Prostate gland (tissue), 2 donors: Measurements from ENCODE around the gene SIGLECL1. TPM values are rescaled to one million over a fixed set of nuclear protein-coding genes. Genes with fewer than 3 reads are reported as not detected.

Source experiments
- DNase-seq: peaks from one replicate; pipeline ENCODE4 v3.0.0-alpha.2; 2019; ENCODE audit warnings: low spot score
- H3K27ac ChIP-seq, 2 donors: fragments of 200-600 bp; sonication (generic); 2 replicates each; pipeline ENCODE4 v1.5.1; 2017 to 2019
- H3K27me3 ChIP-seq: fragments of 200-600 bp; sonication (generic); replicated peaks from 2 replicates; pipeline ENCODE4 v1.5.1; 2019; ENCODE audit not compliant: insufficient read depth
- H3K36me3 ChIP-seq, 2 donors: fragments of 200-600 bp; sonication (generic); 1 replicate in 1 of 2; 2 replicates in 1 of 2; pipeline versions ENCODE4 v1.5.1 to v1.8.1; 2017 to 2019
- H3K4me1 ChIP-seq: fragments of 200-600 bp; sonication (generic); replicated peaks from 2 replicates; pipeline ENCODE4 v1.5.1; 2019
- H3K4me3 ChIP-seq, 2 donors: fragments of 200-600 bp; sonication (generic); 2 replicates each; pipeline ENCODE4 v1.5.1; 2017 to 2019
- H3K9me3 ChIP-seq: fragments of 200-600 bp; sonication (generic); 2 replicates; pipeline ENCODE4 v1.5.1; 2017
- POLR2A ChIP-seq: fragments of 450-650 bp; IDR thresholded peaks from one replicate; pipeline ENCODE4 v1.6.1; 2016; ENCODE audit warnings: antibody characterized with exemption, mild to moderate bottlenecking
- POLR2AphosphoS5 ChIP-seq: sonication (generic); formaldehyde crosslinking; IDR thresholded peaks from one replicate; pipeline ENCODE4 v1.6.1; 2017; ENCODE audit warnings: antibody characterized with exemption
- WGBS: methylation state at CpG from one replicate; pipeline ENCODE4 v1.1.5; 2018; 5-methylcytosine and 5-hydroxymethylcytosine counted together
- intact Hi-C: fragments of 100-400 bp; cut with DNase I; formaldehyde crosslinking; loops from one replicate; pipeline ENCODE4 v1.14.2; 2022
- total RNA-seq, 2 donors: library from RNA; depleted of rRNA; stranded (reverse); fragments of >200 nt; gene quantifications; one replicate each; pipeline ENCODE4 v1.1.0, GENCODE V29; 2016
- TF ChIP-seq, protein P1 (sequence below), 4 experiments: fragments of 200-600 bp in 2 of 4; fragments of 450-650 bp in 2 of 4; sonication (generic) in 2 of 4; IDR thresholded peaks; 1 replicate in 3 of 4; 2 replicates in 1 of 4; pipeline ENCODE4 v1.5.1; 2016 to 2019; ENCODE audit warnings: antibody characterized with exemption in 4 of 4, mild to moderate bottlenecking in 2 of 4, moderate library complexity in 2 of 4

SIGLECL1 gene
- 1 to 10 TPM in 1 of 2 donors, not detected in 1; 1.6 TPM for total RNA-seq

DNA sequence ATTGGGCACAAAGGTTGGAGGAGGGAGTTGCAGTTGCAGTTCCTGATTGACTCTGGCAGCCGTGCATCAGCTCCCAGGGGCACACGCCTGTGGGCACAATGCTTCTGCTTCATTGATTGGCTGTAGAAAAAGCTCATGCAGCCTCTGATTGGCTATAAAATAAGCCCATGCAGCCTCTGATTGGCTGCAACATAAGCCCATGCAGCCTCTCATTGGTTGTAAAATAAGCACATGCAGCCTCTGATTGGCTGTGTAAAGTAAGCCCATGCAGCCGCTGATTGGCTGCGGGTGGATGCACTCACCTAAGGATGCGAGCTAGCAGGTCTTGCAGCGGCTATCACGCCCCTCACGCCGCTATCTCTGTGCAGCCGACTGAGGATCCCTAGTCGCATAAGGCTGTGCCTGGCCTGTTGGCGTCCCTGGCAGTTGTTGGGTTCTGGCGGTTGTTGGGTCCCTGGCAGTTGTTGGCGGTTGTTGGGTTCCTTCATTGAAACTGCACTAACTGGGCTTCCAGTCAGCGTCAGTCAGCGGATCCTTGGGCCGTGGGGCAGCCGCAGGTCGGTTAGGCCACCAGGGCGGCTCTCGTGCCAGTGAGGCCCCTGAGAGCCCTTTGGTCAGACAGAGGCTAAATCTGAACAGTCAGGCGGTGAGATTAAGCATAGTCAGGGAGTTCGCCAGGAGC, at the start of gene SIGLECL1:
Gene SIGLECL1 (plus strand): TSS at position 295 of the 682 bp plus-strand sequence. CDS start 12,993 bp downstream, outside the sequence.
- H3K27me3 ChIP-seq = no peaks in the 10 kb centered on the region
- no peak within 1 kb of the TSS for H3K27ac ChIP-seq
- no peaks in the 10 kb centered on the region for H3K9me3 ChIP-seq
- no peaks in the 10 kb centered on the region for H3K4me1 ChIP-seq
- H3K36me3 ChIP-seq = no peaks in the 10 kb centered on the region
- WGBS = 96% methylated on average over 23 of the region's 23 CpGs
- intact Hi-C loops = no loop called here
- TF ChIP-seq, protein P1, sequence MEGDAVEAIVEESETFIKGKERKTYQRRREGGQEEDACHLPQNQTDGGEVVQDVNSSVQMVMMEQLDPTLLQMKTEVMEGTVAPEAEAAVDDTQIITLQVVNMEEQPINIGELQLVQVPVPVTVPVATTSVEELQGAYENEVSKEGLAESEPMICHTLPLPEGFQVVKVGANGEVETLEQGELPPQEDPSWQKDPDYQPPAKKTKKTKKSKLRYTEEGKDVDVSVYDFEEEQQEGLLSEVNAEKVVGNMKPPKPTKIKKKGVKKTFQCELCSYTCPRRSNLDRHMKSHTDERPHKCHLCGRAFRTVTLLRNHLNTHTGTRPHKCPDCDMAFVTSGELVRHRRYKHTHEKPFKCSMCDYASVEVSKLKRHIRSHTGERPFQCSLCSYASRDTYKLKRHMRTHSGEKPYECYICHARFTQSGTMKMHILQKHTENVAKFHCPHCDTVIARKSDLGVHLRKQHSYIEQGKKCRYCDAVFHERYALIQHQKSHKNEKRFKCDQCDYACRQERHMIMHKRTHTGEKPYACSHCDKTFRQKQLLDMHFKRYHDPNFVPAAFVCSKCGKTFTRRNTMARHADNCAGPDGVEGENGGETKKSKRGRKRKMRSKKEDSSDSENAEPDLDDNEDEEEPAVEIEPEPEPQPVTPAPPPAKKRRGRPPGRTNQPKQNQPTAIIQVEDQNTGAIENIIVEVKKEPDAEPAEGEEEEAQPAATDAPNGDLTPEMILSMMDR (IDR thresholded peaks at IDR 0.05) = no peak
- TF ChIP-seq POLR2AphosphoS5 (no peak), POLR2A (no peak)
- H3K4me3 ChIP-seq = no peak within 1 kb of the TSS
- DNase-seq = no peak

DNA sequence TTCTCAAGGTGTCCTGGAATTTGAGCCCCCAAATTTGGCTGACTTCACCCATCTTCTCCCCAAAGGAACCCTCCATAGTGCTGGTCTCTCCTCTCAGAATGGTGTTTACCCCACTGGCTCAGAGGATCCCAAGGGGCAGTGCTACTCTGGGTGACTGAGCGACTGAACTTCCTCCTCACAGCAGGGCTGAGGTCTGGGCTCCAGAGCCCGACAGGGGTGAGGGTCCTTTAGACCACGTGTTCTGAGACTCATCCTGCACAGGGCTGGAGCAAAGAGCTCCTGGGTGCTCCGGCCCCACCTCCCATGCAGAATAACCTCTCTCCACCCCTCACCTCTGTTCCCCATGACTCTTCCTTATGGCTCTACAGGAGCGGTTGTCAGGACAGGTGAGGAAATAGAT, 49.2 kb upstream of the SIGLECL1 start:
- no peak for DNase-seq
- intact Hi-C loops = no loop called here
- H3K36me3 ChIP-seq = no peaks in the 10 kb centered on the region
- peaks cover 3% of the 10 kb centered on the region for H3K27me3 ChIP-seq
- WGBS = 61% methylated on average over 5 of the region's 5 CpGs
- no peak for TF ChIP-seq POLR2A
- no peak for TF ChIP-seq POLR2AphosphoS5
- TF ChIP-seq, protein P1 (IDR thresholded peaks at IDR 0.05) = no peak
- no peak overlapping the region for H3K4me3 ChIP-seq
- H3K9me3 ChIP-seq = no peaks in the 10 kb centered on the region
- H3K27ac ChIP-seq = no peak overlapping the region
- no peaks in the 10 kb centered on the region for H3K4me1 ChIP-seq

DNA sequence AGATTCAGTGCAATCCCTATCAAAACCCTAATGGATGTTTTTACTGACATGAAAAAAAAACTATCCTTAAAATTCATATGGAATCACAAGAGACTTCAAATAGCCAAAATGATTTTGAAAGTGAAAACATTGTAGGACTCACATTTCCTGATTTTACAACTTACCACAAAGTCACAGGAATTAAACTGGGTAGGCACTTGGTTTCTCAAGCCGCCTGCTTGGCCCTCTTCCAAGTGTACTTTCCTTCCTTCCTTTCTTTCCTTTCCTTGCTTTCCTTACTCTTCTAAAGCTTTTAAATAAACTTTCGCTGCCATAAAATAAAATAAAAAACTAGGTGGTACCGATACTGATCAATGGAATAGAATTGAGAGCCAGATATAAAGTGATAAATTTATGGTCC, 47.0 kb upstream of the SIGLECL1 start:
- no peaks in the 10 kb centered on the region for H3K4me1 ChIP-seq
- no peak overlapping the region for H3K4me3 ChIP-seq
- H3K36me3 ChIP-seq = no peaks in the 10 kb centered on the region
- DNase-seq = no peak
- TF ChIP-seq POLR2A (no peak), POLR2AphosphoS5 (no peak)
- TF ChIP-seq, protein P1 (IDR thresholded peaks at IDR 0.05) = no peak
- H3K27ac ChIP-seq = no peak overlapping the region
- no peaks in the 10 kb centered on the region for H3K9me3 ChIP-seq
- intact Hi-C loops = no loop called here
- no peaks in the 10 kb centered on the region for H3K27me3 ChIP-seq
- 65% methylated on average over 3 of the region's 3 CpGs for WGBS

DNA sequence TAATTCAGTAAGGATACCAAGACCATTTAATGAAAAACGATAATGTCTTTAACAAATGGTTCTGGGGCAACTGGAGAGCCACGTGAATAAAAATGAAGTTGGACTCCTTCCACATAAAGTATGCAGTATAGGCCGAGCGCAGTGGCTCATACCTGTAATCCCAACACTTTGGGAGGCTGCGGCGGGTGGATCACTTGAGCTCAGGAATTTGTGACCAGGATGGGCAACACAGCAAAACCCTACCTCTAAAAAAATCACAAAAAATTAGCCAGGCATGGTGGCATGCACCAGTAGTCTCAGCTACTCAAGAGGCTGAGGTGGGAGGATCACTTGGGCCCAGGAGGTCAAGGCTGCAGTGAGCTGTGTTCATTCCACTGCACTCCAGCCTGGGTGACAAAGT, 46.6 kb upstream of the SIGLECL1 start:
- intact Hi-C loops = no loop called here
- Histone ChIP-seq H3K4me1 (no peaks in the 10 kb centered on the region), H3K36me3 (no peaks in the 10 kb centered on the region), H3K27ac (no peak overlapping the region), H3K9me3 (no peaks in the 10 kb centered on the region), H3K4me3 (no peak overlapping the region), H3K27me3 (no peaks in the 10 kb centered on the region)
- no peak for DNase-seq
- WGBS = 80% methylated on average over 6 of the region's 6 CpGs
- TF ChIP-seq, protein P1 (IDR thresholded peaks at IDR 0.05) = no peak

DNA sequence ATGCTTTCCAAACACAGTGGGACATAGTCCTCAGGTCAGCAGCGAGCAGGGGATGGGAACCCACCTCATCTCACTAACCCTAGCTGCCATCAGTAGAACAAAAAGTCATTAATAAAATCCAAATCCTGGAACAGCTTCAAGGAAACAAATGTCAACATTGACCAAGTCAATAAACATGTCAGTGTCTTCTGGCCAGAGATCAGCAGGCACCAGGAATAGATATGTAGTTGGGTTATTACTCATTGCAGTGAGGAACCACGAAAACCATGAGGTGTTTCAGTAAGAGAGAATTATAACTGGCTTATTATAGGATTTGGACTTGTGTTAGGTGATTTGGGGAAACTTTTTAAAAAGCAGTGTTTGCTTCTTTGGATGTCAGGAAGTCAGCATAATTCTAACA, 43.1 kb upstream of the SIGLECL1 start:
- no peak overlapping the region for H3K4me3 ChIP-seq
- 32% methylated on average over 2 of the region's 2 CpGs for WGBS
- TF ChIP-seq, protein P1 (IDR thresholded peaks at IDR 0.05) = no peak
- peak; percentile 83 for TF ChIP-seq POLR2AphosphoS5
- no peaks in the 10 kb centered on the region for H3K27me3 ChIP-seq
- DNase-seq = peak; percentile 49
- H3K9me3 ChIP-seq = no peaks in the 10 kb centered on the region
- H3K4me1 ChIP-seq = no peaks in the 10 kb centered on the region
- no peaks in the 10 kb centered on the region for H3K36me3 ChIP-seq
- H3K27ac ChIP-seq = no peak overlapping the region
- intact Hi-C loops = no loop called here
